ENCODE results near the gene C1orf159. TPM values are rescaled to one million over a fixed set of nuclear protein-coding genes. Genes with fewer than 3 reads are reported as not detected.
A peak's percentile ranks its signal among the peaks of the same experiment; 100 is the strongest.

The C1orf159 gene
- total and polyA plus RNA-seq, 2 of the 8 experiments (the other 6 are each of a cell fraction or from before 2014, with no cell fraction given) = 10.0 to 10.9 TPM

DNA sequence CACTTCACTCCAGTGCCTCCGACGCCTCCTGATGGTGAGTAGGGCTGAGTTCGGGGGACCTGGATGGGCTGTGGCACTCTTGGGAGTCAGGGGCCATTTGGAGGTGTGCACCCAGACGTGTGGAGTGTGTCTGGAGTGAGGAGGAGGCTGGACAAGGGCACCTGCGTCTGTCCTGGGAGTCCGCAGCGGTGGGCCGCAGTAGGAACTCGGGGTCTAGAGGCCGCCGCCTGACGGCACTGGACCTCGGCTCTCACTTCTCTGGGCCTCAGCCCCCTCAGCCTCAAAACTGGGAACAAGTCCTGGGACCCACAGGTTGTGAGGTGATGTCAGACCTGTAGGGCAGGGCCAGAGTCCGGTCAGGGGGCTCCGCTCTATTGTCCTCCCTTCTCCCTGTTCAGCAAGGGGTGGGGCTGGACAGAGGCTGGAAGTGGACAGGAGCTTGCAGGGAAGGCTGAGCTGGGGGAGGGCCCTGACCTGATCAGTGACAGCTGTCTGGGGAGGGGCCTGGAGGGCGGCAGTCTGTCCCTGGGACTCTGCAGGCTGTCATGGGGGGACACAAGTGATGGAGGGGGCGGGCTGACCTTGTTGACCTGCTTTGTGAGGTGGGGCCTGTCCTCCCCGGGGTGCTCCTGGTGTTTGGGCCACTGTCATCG lies 80.5 kb downstream of the C1orf159 start:
- no peak overlapping the region for H3K4me2 ChIP-seq (ENCODE audit: insufficient read depth in 1 of 2, low read depth in 2 of 2, low read length in 2 of 2)
- ChIA-PET POLR2A (ENCODE audit: partially characterized antibody) (interaction anchor here (0.7 to 10.9 kb wide), 7 partner anchors 8 to 56 kb away, joined by 3 to 245 read pairs (median 4); partner anchors contain the start of genes AGRN and ISG15), CTCF (ENCODE audit: partially characterized antibody) (interaction anchor here (1.0 to 4.5 kb wide), 4 partner anchors 19 to 55 kb away, joined by 4 to 60 read pairs (median 28); partner anchors contain the start of genes ISG15 and PERM1)
- no peak for DNase-seq (ENCODE audit: low read depth in 1 of 2, low spot score in 2 of 2)
- no peak overlapping the region for H2AFZ ChIP-seq (ENCODE audit: low read length)
- no peak overlapping the region for H2BK5ac ChIP-seq (ENCODE audit: low read depth, low read length)
- H3K56ac ChIP-seq (replicated peaks; ENCODE audit: insufficient read length, low read depth, low read length) = no peak overlapping the region
- no peak overlapping the region for H3K4ac ChIP-seq (replicated peaks; ENCODE audit: insufficient read length, low read depth, low read length)
- H3K4me1 ChIP-seq (replicated peaks in 1 of 4; ENCODE audit: control insufficient read depth in 3 of 4, insufficient read depth in 4 of 4, low read length in 3 of 4) = peaks cover 0 to 29% (median 12%) of the 10 kb centered on the region in 4 experiments; a peak in 6 of 7 replicates
- H3K27me3 ChIP-seq (replicated peaks in 1 of 4; ENCODE audit: control insufficient read depth in 3 of 4, extremely low read depth in 1 of 4, insufficient read depth in 3 of 4, low read length in 3 of 4) = peaks cover 0 to 40% (median 30%) of the 10 kb centered on the region in 4 experiments; a peak in 5 of 7 replicates
- no peak overlapping the region for H2BK15ac ChIP-seq (ENCODE audit: low read length)
- peaks cover 0 to 7% (median 0%) of the 10 kb centered on the region in 4 experiments; a peak in 2 of 8 replicates for H3K36me3 ChIP-seq (ENCODE audit: control insufficient read depth in 2 of 4, insufficient read depth in 4 of 4, low read length in 3 of 4)
- H2BK12ac ChIP-seq (ENCODE audit: low read depth, low read length) = no peak overlapping the region
- FAIRE-seq = no peak
- no peak overlapping the region for H4K5ac ChIP-seq (ENCODE audit: insufficient read length, low read depth, low read length)
- H4K8ac ChIP-seq (ENCODE audit: extremely low read depth, insufficient read depth, low read length) = no peak overlapping the region; the same call in 1 of the 2 replicates
- H2BK20ac ChIP-seq (ENCODE audit: low read length) = no peak overlapping the region
- H3K18ac ChIP-seq (ENCODE audit: extremely low read depth, low read length) = no peak overlapping the region
- H3K27ac ChIP-seq (ENCODE audit: low read depth, low read length) = no peak overlapping the region
- no peak overlapping the region for H4K91ac ChIP-seq (replicated peaks; ENCODE audit: insufficient read length, low read length)
- H3K23ac ChIP-seq (ENCODE audit: insufficient read length) = no peak overlapping the region
- no peaks in the 10 kb centered on the region for H3K9me3 ChIP-seq (ENCODE audit: insufficient read depth in 2 of 2, low read depth in 1 of 2, low read length in 1 of 2)
- no peaks in the 10 kb centered on the region for H3K79me2 ChIP-seq (ENCODE audit: control insufficient read depth in 1 of 2, insufficient read depth in 2 of 2, low read length in 2 of 2)
- WGBS, 2 experiments (ENCODE audit: extremely low coverage in 1 of 2, insufficient coverage in 1 of 2, insufficient read length in 1 of 2, insufficient replicate concordance in 2 of 2, low coverage in 1 of 2, low lambda C conversion rate in 2 of 2, missing lambda C conversion rate in 1 of 2) = 84% methylated on average over 17 of the region's 19 CpGs; no CpG with 5 or more reads in 1 of the 2 experiments
- H3K4me3 ChIP-seq (ENCODE audit: extremely low read depth in 1 of 4, insufficient read depth in 2 of 4, low read depth in 3 of 4, low read length in 4 of 4) = no peak overlapping the region
- H2BK120ac ChIP-seq (replicated peaks; ENCODE audit: low read depth, low read length) = no peak overlapping the region
- peaks cover 44 to 64% of the 10 kb centered on the region in 2 experiments for H4K20me1 ChIP-seq (replicated peaks in 1 of 2; ENCODE audit: control insufficient read depth in 1 of 2, insufficient read depth in 2 of 2, low read length in 2 of 2)
- H3K9ac ChIP-seq (replicated peaks in 1 of 4; ENCODE audit: extremely low read depth in 1 of 4, low read depth in 3 of 4, low read length in 3 of 4) = no peak overlapping the region
- H3K14ac ChIP-seq (ENCODE audit: insufficient read length) = no peak overlapping the region
- H2AK5ac ChIP-seq (ENCODE audit: low read depth, low read length) = no peak overlapping the region
- peaks cover 7% of the 10 kb centered on the region for H3K79me1 ChIP-seq (ENCODE audit: low read depth, low read length)
- H3K23me2 ChIP-seq (ENCODE audit: low read depth, low read length) = peaks cover 14% of the 10 kb centered on the region
- TF ChIP-seq EZH2 (IDR thresholded peaks at IDR 0.05; ENCODE audit: low read depth, low read length, severe bottlenecking) (peak; percentile 4), CTCF (IDR thresholded peaks at IDR 0.05; ENCODE audit: control extremely low read depth in 1 of 3, insufficient read depth in 1 of 3, low read depth in 1 of 3, low read length in 3 of 3) (peak in 2 of 3 experiments; percentile 23 to 33; a peak in 2 of 4 replicates), RAD21 (IDR thresholded peaks at IDR 0.05 in 1 of 2, conservative IDR thresholded peaks at IDR 0.05 in 1 of 2; ENCODE audit: low read depth in 2 of 2, low read length in 2 of 2) (peak in 1 of 2 experiments; percentile 42; a peak in 3 of 4 replicates), USF2 (IDR thresholded peaks at IDR 0.05; ENCODE audit: low read length) (no peak)

Measured in H1 (cell line).